OCI-LY1 (cell line): ENCODE measurements around the gene SLC6A2.

ENCODE experiments used
- CTCF ChIP-seq: fragments of 200-600 bp; sonication (generic), shearing (Covaris generic); IDR thresholded peaks from 2 replicates; pipeline ENCODE4 v1.5.1; 2017; ENCODE audit warnings: mild to moderate bottlenecking, antibody characterized with exemption, low read length, moderate library complexity, mixed read lengths
- EZH2 ChIP-seq: fragments of 200-600 bp; sonication (generic), shearing (Covaris generic); IDR thresholded peaks from 2 replicates; pipeline ENCODE4 v1.8.0; 2017; ENCODE audit warnings: borderline replicate concordance, mixed run types, mild to moderate bottlenecking, antibody characterized with exemption, low read length, moderate library complexity, mixed read lengths

GRCh38 chr16:55713103-55713502, 57.3 kb downstream of the SLC6A2 start:
- no peak for TF ChIP-seq CTCF
- no peak for TF ChIP-seq EZH2
